HG03103 (cell line): Measurements from ENCODE around the gene TMPRSS11E.
"Not testable (repeated sequence)": the region's sequence is repeated elsewhere in the genome, so short reads cannot be mapped to it uniquely, and the experiment has no call there.

Experiments used
- ATAC-seq: cut with Tn5 transposase; IDR thresholded peaks from one replicate; pipeline ENCODE4 v1.9.1; 2021; ENCODE audit warnings: low read depth; ENCODE audit not compliant: unreplicated experiment

Gene TMPRSS11E

GRCh38 chr4:68461790-68462189 is 14.5 kb downstream of the TMPRSS11E start:
- no peak for ATAC-seq

- ATAC-seq = no peak
Measured at GRCh38 chr4:68462691-68463090, 15.4 kb downstream of the TMPRSS11E start.

GRCh38 chr4:68463796-68464195 is 16.5 kb downstream of the TMPRSS11E start:
- ATAC-seq = no peak

GRCh38 chr4:68465058-68465457 is 17.8 kb downstream of the TMPRSS11E start:
- no peak for ATAC-seq

- ATAC-seq = no peak
Measured at GRCh38 chr4:68466185-68466584, 18.9 kb downstream of the TMPRSS11E start.

GRCh38 chr4:68466751-68467150 is 19.5 kb downstream of the TMPRSS11E start:
- no peak for ATAC-seq

- peak; percentile 67 for ATAC-seq
Measured at GRCh38 chr4:68469482-68469881, 22.2 kb downstream of the TMPRSS11E start.

GRCh38 chr4:68476191-68476590 is 28.9 kb downstream of the TMPRSS11E start:
- ATAC-seq = no peak

- ATAC-seq = no peak
Measured at GRCh38 chr4:68489338-68489737, 42.1 kb downstream of the TMPRSS11E start.

- ATAC-seq = no peak
Measured at GRCh38 chr4:68490826-68491457, 43.7 kb downstream of the TMPRSS11E start.

- ATAC-seq = no peak
Measured at GRCh38 chr4:68494688-68495087, 47.4 kb downstream of the TMPRSS11E start.

- ATAC-seq = peak; percentile 94
Measured at GRCh38 chr4:68498413-68499007, 51.2 kb downstream of the TMPRSS11E start.

GRCh38 chr4:68499021-68499420 is 51.8 kb downstream of the TMPRSS11E start:
- no peak for ATAC-seq

GRCh38 chr4:68503462-68503861 is 56.2 kb downstream of the TMPRSS11E start:
- ATAC-seq = not testable (repeated sequence)

GRCh38 chr4:68504836-68505235 is 57.6 kb downstream of the TMPRSS11E start:
- ATAC-seq = not testable (repeated sequence)

- ATAC-seq = not testable (repeated sequence)
Measured at GRCh38 chr4:68505452-68505851, 58.2 kb downstream of the TMPRSS11E start.

- ATAC-seq = no peak
Measured at GRCh38 chr4:68518889-68519288, 71.6 kb downstream of the TMPRSS11E start.

GRCh38 chr4:68520985-68521384 is 73.7 kb downstream of the TMPRSS11E start:
- ATAC-seq = no peak

GRCh38 chr4:68522232-68522631 is 75.0 kb downstream of the TMPRSS11E start:
- ATAC-seq = not testable (repeated sequence)

- ATAC-seq = no peak
Measured at GRCh38 chr4:68535974-68536373, 88.7 kb downstream of the TMPRSS11E start.

- no peak for ATAC-seq
Measured at GRCh38 chr4:68536375-68536774, 89.1 kb downstream of the TMPRSS11E start.

- not testable (repeated sequence) for ATAC-seq
Measured at GRCh38 chr4:68542742-68543141, 95.5 kb downstream of the TMPRSS11E start.
